Keratinocyte (primary cell): Measurements from ENCODE around the gene RAB38. TPM values are rescaled to one million over a fixed set of nuclear protein-coding genes. Genes with fewer than 3 reads are reported as not detected.

ENCODE experiments used
- DNase-seq: peaks from one replicate; pipeline ENCODE4 v3.0.0-alpha.2; 2011; ENCODE audit warnings: low read depth, missing footprints, low spot score
- FAIRE-seq: peaks from 2 replicates; lab custom pipeline; 2011; peaks lifted over from hg19 to GRCh38; lab: Jason Lieb, UNC
- H2AFZ ChIP-seq: 2 replicates; pipeline ENCODE4 v1.6.0; 2012; ENCODE audit warnings: low read length, control low read depth, inconsistent platforms; ENCODE audit not compliant: control insufficient read depth
- H3K27ac ChIP-seq: 2 replicates; pipeline ENCODE4 v1.5.1; 2011; ENCODE audit warnings: low read length; ENCODE audit not compliant: control insufficient read depth, insufficient read depth
- H3K27me3 ChIP-seq: 3 replicates; pipeline ENCODE4 v1.6.0; 2011; ENCODE audit warnings: low read length; ENCODE audit not compliant: control insufficient read depth, insufficient read depth; ENCODE audit errors: extremely low read depth
- H3K36me3 ChIP-seq, 2 experiments: 2 replicates in 1 of 2; 3 replicates in 1 of 2; pipeline ENCODE4 v1.5.1; 2011; ENCODE audit warnings: low read length in 2 of 2, mild to moderate bottlenecking in 1 of 2; ENCODE audit not compliant: control insufficient read depth in 2 of 2, insufficient read depth in 2 of 2; ENCODE audit errors: extremely low read depth in 1 of 2
- H3K4me1 ChIP-seq: 3 replicates; pipeline ENCODE4 v1.5.1; 2011; ENCODE audit warnings: low read length; ENCODE audit not compliant: control insufficient read depth, insufficient read depth; ENCODE audit errors: extremely low read depth
- H3K4me2 ChIP-seq: 3 replicates; pipeline ENCODE4 v1.6.0; 2011; ENCODE audit warnings: low read depth, low read length; ENCODE audit not compliant: control insufficient read depth, insufficient read depth; ENCODE audit errors: extremely low read depth
- H3K4me3 ChIP-seq, 3 experiments: fragments of 200-600 bp in 1 of 3; sonication (generic) in 1 of 3; 2 replicates in 2 of 3; 3 replicates in 1 of 3; pipeline ENCODE4 v1.5.1; 2011 to 2016; ENCODE audit warnings: low read length in 3 of 3, mild to moderate bottlenecking in 3 of 3, control low read depth in 2 of 3, inconsistent platforms in 1 of 3, low read depth in 1 of 3, mixed read lengths in 1 of 3, mixed run types in 1 of 3, moderate library complexity in 1 of 3; ENCODE audit not compliant: control insufficient read depth in 2 of 3, insufficient read depth in 2 of 3; ENCODE audit errors: extremely low read depth in 1 of 3
- H3K79me2 ChIP-seq: 2 replicates; pipeline ENCODE4 v1.6.0; 2012; ENCODE audit warnings: low read length; ENCODE audit not compliant: control insufficient read depth, insufficient read depth
- H3K9ac ChIP-seq: 3 replicates; pipeline ENCODE4 v1.6.0; 2011; ENCODE audit warnings: low read length; ENCODE audit not compliant: control insufficient read depth, insufficient read depth; ENCODE audit errors: extremely low read depth
- H3K9me1 ChIP-seq: 3 replicates; pipeline ENCODE4 v1.6.0; 2011; ENCODE audit warnings: low read length; ENCODE audit not compliant: control insufficient read depth, insufficient read depth; ENCODE audit errors: extremely low read depth
- H3K9me3 ChIP-seq: 2 replicates; pipeline ENCODE4 v1.5.1; 2012; ENCODE audit warnings: low read depth, low read length; ENCODE audit not compliant: control insufficient read depth
- H4K20me1 ChIP-seq: 3 replicates; pipeline ENCODE4 v1.6.0; 2011; ENCODE audit warnings: low read length; ENCODE audit not compliant: control insufficient read depth, insufficient read depth; ENCODE audit errors: extremely low read depth
- EZH2 ChIP-seq: IDR thresholded peaks from one replicate; pipeline ENCODE4 v1.6.1; 2012; ENCODE audit warnings: inconsistent platforms, mild to moderate bottlenecking, low read length, moderate library complexity
- dilution Hi-C: fragments of 300-500 bp; cut with MboI; formaldehyde crosslinking; loops from one replicate; pipeline ENCODE4 v1.7.0; 2020; ENCODE audit warnings: low sequenced_read_pairs; ENCODE audit not compliant: extremely low pct_ligation_motif_present
- polyA plus RNA-seq, 5 experiments: library from polyadenylated mRNA; depleted of rRNA in 3 of 5; stranded (reverse) in 3 of 5; stranded (forward) in 1 of 5; unstranded in 1 of 5; fragments of >200 nt; gene quantifications; 1 replicate in 1 of 5; 2 replicates in 3 of 5; 3 replicates in 1 of 5; pipeline versions ENCODE4 v1.2.1 to v1.2.3, GENCODE V29; 2011 to 2012; ENCODE audit warnings: missing spikeins in 2 of 5, low read depth in 1 of 5, low replicate concordance in 1 of 5
- TF ChIP-seq, protein P1 (sequence below), 3 experiments: IDR thresholded peaks in 1 of 3; conservative IDR thresholded peaks in 1 of 3; optimal IDR thresholded peaks in 1 of 3; 2 replicates in 2 of 3; 3 replicates in 1 of 3; pipeline versions ENCODE3 to v1.5.1; 2011; ENCODE audit warnings: low read length in 3 of 3, mild to moderate bottlenecking in 3 of 3, moderate library complexity in 2 of 3, control low read depth in 1 of 3, inconsistent platforms in 1 of 3; ENCODE audit not compliant: insufficient read depth in 2 of 3; ENCODE audit errors: extremely low read depth in 1 of 3

Gene RAB38
- polyA plus RNA-seq, 1 donor (not counting 4 experiments of a cell fraction or from before 2014, with no cell fraction given) = 146 TPM

DNA sequence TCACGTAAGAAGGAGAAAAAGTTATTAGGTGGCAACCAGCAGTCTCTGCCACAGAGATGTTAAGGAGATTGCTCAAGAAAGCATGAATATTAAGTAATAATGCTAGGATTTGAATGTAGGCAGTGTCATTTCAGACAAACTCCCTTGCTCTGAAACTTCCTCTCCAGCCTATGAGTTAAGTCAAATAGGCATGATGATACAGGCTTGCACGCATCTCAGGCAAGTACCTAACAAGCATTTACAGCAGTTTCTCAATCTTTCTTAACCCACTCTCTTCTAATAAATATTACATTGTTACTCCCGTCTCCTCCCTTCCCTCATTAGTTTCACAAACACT lies 72.7 kb downstream of the RAB38 start:
- dilution Hi-C loops = no loop called here
- Histone ChIP-seq H4K20me1 (no peaks in the 10 kb centered on the region), H3K9me3 (no peaks in the 10 kb centered on the region), H3K9ac (peak overlapping the region; percentile 9), H3K4me1 (peaks cover 23% of the 10 kb centered on the region), H2AFZ (peak overlapping the region; percentile 58), H3K79me2 (no peaks in the 10 kb centered on the region), H3K4me3 (peak overlapping the region in 2 of 3 experiments; percentile 20 to 53), H3K9me1 (no peaks in the 10 kb centered on the region), H3K27ac (peak overlapping the region; percentile 47), H3K36me3 (no peaks in the 10 kb centered on the region), H3K27me3 (no peaks in the 10 kb centered on the region), H3K4me2 (peak overlapping the region; percentile 69)
- DNase-seq (peak; percentile 42), FAIRE-seq (peak; percentile 93)
- TF ChIP-seq EZH2 = no peak
- TF ChIP-seq, protein P1, sequence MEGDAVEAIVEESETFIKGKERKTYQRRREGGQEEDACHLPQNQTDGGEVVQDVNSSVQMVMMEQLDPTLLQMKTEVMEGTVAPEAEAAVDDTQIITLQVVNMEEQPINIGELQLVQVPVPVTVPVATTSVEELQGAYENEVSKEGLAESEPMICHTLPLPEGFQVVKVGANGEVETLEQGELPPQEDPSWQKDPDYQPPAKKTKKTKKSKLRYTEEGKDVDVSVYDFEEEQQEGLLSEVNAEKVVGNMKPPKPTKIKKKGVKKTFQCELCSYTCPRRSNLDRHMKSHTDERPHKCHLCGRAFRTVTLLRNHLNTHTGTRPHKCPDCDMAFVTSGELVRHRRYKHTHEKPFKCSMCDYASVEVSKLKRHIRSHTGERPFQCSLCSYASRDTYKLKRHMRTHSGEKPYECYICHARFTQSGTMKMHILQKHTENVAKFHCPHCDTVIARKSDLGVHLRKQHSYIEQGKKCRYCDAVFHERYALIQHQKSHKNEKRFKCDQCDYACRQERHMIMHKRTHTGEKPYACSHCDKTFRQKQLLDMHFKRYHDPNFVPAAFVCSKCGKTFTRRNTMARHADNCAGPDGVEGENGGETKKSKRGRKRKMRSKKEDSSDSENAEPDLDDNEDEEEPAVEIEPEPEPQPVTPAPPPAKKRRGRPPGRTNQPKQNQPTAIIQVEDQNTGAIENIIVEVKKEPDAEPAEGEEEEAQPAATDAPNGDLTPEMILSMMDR (optimal IDR thresholded peaks at IDR 0.05 in 1 of 3, IDR thresholded peaks at IDR 0.05 in 1 of 3, conservative IDR thresholded peaks at IDR 0.05 in 1 of 3; ENCODE audit: extremely low read depth in 1 of 3, insufficient read depth in 2 of 3, low read length in 3 of 3) = no peak

DNA sequence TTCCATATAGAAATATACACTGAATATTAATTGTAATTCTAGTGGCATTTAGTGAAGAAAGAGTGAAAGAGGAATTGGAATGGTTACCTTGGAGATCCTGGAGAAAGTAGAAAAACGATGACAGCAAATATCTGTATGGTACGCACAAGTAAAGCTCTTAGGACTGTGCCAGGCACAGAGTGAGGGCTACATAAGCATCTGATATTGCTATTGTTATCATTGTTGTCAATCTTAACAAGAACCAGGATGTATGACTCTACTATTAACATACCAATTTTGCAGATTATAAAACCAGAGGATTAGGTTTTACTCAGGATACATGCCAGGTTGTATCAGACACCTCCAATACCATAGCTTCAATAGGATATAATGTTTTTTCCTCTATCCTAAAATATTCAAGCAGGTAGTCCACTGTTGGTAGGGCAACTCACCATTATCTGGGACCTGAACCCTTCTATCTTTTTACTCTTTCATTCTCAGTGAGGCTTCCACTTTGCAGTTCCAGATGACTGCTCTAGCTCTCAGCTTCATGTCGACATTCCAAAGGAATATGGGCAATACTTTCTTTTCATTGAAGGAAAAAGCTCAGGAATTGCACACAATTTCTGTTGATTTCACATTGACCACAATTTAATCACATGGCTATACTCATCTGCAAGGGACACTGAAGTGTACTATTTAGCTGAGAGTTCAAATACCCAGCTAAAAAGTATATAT lies 73.2 kb downstream of the RAB38 start:
- H3K9me1 ChIP-seq = no peaks in the 10 kb centered on the region
- peak overlapping the region; percentile 58 for H2AFZ ChIP-seq
- peak overlapping the region; percentile 69 for H3K4me2 ChIP-seq
- H3K27me3 ChIP-seq = no peaks in the 10 kb centered on the region
- dilution Hi-C loops = no loop called here
- no peaks in the 10 kb centered on the region for H3K36me3 ChIP-seq
- no peaks in the 10 kb centered on the region for H3K79me2 ChIP-seq
- H3K9me3 ChIP-seq = no peaks in the 10 kb centered on the region
- peak overlapping the region; percentile 9 for H3K9ac ChIP-seq
- peaks cover 23% of the 10 kb centered on the region for H3K4me1 ChIP-seq
- no peak for DNase-seq
- no peaks in the 10 kb centered on the region for H4K20me1 ChIP-seq
- FAIRE-seq = peak; percentile 44
- H3K4me3 ChIP-seq = peak overlapping the region in 2 of 3 experiments; percentile 20 to 53
- TF ChIP-seq, protein P1 (optimal IDR thresholded peaks at IDR 0.05 in 1 of 3, IDR thresholded peaks at IDR 0.05 in 1 of 3, conservative IDR thresholded peaks at IDR 0.05 in 1 of 3; ENCODE audit: extremely low read depth in 1 of 3, insufficient read depth in 2 of 3, low read length in 3 of 3) = no peak
- TF ChIP-seq EZH2 = no peak
- peak overlapping the region; percentile 47 for H3K27ac ChIP-seq
